ENCODE data around the gene FOXP1.

Gene FOXP1

DNA sequence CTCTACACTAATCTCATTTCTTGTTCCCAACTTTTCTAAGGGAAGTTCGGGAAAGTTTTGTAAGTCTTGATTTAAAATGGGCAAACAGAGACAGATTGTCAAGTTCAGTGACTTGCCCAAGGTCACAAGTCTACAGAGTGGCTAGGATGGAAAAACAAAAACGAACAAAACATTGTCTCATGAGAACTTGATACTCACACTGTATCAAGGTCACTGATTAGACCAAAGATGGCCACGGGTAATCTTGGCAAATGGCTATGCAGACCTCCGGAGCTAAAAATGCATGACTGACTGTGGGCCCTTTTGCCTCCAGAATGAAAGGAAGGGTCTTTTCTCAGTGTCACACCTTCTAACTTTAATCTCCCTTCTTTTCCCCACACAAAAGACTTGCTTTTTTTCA lies 460.9 kb downstream of the FOXP1 start:
- DNase-seq (ENCODE audit: low read depth in 2 of 2), result no peak
- no peak overlapping the region for H3K4me3 ChIP-seq (replicated peaks in 1 of 2; ENCODE audit: low read depth in 2 of 2, low read length in 2 of 2)
- TF ChIP-seq, protein P1, sequence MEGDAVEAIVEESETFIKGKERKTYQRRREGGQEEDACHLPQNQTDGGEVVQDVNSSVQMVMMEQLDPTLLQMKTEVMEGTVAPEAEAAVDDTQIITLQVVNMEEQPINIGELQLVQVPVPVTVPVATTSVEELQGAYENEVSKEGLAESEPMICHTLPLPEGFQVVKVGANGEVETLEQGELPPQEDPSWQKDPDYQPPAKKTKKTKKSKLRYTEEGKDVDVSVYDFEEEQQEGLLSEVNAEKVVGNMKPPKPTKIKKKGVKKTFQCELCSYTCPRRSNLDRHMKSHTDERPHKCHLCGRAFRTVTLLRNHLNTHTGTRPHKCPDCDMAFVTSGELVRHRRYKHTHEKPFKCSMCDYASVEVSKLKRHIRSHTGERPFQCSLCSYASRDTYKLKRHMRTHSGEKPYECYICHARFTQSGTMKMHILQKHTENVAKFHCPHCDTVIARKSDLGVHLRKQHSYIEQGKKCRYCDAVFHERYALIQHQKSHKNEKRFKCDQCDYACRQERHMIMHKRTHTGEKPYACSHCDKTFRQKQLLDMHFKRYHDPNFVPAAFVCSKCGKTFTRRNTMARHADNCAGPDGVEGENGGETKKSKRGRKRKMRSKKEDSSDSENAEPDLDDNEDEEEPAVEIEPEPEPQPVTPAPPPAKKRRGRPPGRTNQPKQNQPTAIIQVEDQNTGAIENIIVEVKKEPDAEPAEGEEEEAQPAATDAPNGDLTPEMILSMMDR (IDR thresholded peaks at IDR 0.05; ENCODE audit: low read depth, low read length), result no peak

DNA sequence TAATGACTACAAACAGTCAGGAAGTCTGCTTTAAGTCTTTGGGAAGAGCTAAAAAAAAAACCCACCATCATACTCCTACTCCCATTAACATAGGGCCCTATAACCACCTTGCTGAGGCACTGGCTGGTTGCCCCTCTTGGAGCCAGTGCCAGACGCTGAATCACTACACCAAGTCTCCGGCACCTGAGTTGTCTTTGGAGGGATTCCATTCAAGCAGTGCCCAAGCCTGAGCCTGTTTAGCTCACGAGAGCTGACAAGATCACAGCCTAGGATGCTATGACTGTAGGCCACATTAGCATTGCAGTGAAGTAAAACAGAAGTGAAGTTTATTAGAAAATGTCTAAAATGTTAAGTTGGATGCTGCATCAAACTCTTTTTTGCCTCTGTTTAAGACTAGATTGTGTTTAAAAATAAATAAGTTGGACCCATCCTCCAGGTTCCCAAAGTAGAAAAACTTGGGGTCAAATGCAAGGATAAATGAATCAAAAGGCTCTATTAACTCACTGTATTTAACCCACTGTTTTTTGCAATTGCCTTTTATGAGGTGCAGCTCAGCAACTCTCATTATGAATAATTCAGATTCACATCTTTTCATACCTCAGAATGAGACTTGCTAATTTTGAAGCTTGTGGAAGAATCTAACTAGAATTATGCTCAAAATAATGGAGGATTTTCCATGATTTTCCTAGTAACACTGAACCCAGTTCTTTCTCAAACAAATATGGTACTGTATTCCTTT lies 461.9 kb downstream of the FOXP1 start:
- TF ChIP-seq, protein P1 (IDR thresholded peaks at IDR 0.05; ENCODE audit: low read depth, low read length), result no peak
- H3K4me3 ChIP-seq (replicated peaks in 1 of 2; ENCODE audit: low read depth in 2 of 2, low read length in 2 of 2), result no peak overlapping the region
- DNase-seq (ENCODE audit: low read depth in 2 of 2), result peak in 1 of 2 donors; percentile 14

DNA sequence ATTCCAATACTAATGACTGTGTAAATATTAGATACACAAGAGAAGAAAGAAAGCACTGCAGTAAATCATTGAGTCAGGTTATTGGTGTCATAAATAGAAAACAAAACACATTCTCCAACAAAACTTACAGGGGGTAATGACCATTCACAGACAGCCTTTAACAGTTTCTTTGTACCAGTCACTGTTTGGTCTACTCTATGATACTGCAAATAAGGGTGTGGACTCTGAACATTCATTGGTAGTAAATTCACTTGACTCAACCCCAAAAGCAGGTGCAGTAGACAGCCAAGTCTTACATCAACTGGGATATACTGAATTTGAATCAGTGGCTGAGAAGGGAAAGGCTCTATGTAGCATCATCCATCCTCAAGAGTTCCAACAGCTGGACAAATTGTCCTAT lies 463.5 kb downstream of the FOXP1 start:
- TF ChIP-seq, protein P1 (IDR thresholded peaks at IDR 0.05; ENCODE audit: low read depth, low read length), result no peak
- peak in 1 of 2 donors; percentile 12 for DNase-seq (ENCODE audit: low read depth in 2 of 2)
- H3K4me3 ChIP-seq (replicated peaks in 1 of 2; ENCODE audit: low read depth in 2 of 2, low read length in 2 of 2), result no peak overlapping the region

DNA sequence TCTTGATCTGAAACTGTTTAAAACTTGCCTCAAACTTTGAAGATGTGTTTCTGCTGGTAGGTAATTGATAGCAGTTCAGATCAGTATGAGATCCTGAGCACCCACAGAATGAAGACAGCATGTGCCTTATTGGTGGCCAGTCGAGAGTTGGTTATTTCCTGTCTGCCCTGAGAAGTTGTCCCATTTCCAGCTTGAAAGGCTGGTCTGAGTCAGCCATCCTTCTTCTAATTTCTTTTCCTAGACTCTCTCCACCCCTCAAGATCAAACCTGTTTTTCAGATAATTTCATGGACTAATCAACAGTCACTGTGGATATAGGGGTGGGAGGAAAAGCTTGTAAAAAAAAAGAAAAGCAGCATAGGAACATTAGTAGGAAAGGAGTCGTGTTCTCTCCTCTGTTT lies 464.4 kb downstream of the FOXP1 start:
- no peak overlapping the region for H3K4me3 ChIP-seq (replicated peaks in 1 of 2; ENCODE audit: low read depth in 2 of 2, low read length in 2 of 2)

DNA sequence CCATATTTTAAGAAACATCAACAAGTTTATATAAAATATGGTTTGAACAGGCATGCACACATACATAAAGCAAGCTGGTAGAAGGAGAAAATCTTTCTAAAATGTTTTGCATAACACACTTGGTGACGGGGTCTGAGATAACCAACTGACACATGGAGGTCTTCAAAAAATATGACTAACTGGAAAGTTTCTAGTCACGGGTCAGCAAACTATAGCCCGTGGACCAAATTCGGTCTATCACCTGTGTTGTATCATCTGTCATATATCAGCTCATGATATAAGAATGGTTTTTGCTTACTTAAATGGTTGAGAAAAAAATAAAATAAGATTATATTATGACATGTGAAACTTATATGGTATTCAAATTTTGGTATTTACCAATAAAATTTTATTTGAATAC lies 465.1 kb downstream of the FOXP1 start:
- TF ChIP-seq, protein P1 (IDR thresholded peaks at IDR 0.05; ENCODE audit: low read depth, low read length), result no peak
- no peak overlapping the region for H3K4me3 ChIP-seq (replicated peaks in 1 of 2; ENCODE audit: low read depth in 2 of 2, low read length in 2 of 2)
- no peak for DNase-seq (ENCODE audit: low read depth in 2 of 2)

More for the DNA sequence above, 464.4 kb downstream of the FOXP1 start:
- TF ChIP-seq, protein P1 (IDR thresholded peaks at IDR 0.05; ENCODE audit: low read depth, low read length), result no peak
- peak; percentile 23 to 47 for DNase-seq (ENCODE audit: low read depth in 2 of 2)

DNA sequence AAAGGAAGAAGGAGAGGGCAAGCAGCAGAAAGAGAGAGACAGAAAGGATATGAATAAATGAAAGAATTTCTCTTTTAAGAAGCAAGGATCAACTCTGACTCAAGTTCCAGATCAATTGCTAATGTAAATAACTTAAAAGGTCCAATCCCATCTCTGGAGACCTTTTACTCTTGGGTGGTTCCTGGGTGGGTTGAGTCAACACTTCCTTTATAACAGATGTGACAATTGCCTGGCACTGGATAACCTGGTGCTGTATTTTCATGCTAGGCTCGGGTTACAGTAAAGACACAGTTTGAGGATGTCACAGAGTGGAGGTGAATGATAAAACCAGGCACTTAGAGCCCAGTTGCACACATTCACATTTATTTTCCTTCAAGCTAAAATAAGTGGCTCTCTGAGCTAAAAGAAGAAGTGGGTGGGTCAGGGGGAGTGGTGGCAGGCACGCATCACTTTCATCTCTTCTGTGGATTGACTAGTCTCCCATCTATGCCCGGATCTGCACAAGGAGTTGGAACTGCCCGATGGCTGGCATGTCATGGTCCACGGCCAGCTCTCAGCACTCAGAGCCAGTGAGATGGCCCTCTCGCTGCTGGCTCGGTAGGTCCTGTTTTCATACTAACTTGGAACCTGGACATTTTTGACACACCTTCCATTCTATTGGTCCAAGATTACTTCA lies 465.8 kb downstream of the FOXP1 start:
- DNase-seq (ENCODE audit: low read depth in 2 of 2), result peak in 1 of 2 donors; percentile 51

More for the DNA sequence above, 465.8 kb downstream of the FOXP1 start:
- TF ChIP-seq, protein P1 (IDR thresholded peaks at IDR 0.05; ENCODE audit: low read depth, low read length), result no peak
- H3K4me3 ChIP-seq (replicated peaks in 1 of 2; ENCODE audit: low read depth in 2 of 2, low read length in 2 of 2), result no peak overlapping the region

Data from cardiac fibroblast (primary cell).